ENCODE measurements around the gene ACSL5.
A peak's percentile ranks its signal among the peaks of the same experiment; 100 is the strongest.
"Not testable (repeated sequence)": the region's sequence is repeated elsewhere in the genome, so short reads cannot be mapped to it uniquely, and the experiment has no call there.

The ACSL5 gene

DNA sequence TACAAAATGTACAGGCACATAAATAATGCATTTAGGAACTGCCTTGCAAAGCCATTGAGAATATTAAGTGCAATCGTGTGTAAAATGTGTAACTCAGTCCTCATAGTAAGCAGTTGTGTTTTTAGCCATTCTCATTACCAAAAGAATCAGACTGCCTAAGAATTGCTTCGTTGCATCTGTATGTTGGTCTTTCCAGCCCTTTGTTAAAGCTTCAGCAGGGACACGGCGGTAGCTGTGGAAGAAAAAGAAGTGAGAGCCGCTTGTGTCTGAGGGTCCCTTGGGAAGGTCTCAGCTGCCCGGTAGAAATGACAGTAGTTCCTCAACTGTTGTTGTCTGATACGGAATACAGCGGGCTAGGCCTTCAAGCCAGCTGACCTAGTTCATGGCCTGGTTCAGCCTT lies 22.8 kb upstream of the ACSL5 start:
- DNase-seq = no peak

DNA sequence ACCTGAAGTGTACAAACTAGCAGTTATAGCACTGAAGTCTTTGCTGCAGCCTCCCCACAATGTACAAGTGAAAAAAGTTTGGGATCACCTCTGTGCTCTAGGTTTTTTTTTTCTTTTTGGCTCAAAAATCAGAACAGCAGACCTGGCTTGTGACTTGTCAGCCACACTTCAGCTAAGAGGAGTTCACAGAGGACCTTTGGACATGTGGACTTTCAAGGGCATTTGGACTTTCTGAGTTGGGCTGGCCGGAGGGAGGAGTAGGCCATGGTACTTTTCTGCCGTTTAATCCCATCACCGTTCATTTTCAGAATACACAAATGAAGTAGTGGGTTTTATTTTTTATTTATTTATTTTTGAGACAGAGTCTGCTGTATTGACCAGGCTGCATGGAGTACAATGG lies 21.9 kb upstream of the ACSL5 start:
- no peak for DNase-seq

DNA sequence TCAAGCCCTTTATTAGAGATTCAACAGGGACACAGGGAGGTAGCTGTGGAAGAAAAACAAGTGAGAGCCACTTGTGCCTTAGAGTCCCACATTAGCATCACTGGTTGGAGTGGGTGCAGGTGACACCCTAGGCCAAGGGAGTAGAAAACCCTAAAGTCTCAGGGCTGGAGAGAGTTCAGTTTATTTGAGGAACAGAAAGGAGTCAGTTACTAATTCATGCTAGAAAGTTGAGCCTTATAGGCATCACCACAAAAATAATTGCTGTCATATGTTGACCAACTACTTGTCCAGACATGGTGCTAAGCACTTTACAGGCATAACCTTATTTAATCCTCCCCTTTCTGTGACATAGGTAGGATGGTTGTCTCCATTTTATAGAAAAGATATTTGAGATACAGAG lies 20.9 kb upstream of the ACSL5 start:
- DNase-seq = no peak

DNA sequence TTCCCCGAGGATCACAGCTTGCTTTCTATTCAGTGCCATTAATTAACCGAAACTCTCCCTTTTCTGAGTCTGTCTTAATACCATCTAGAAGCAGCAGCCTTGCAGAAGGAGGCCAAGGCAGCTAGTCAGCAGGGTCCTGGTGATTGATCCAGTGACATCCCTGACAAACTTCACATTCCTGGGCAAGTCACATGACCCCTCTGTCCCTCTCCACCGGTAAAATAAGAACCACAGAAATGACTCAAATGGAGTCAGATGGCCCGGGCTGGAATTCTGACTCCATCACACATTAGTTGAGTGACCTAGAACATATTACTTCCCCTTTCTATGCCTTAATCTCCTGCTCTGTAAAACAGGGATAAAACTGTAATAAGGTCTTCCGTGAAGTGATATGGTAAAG lies 17.2 kb upstream of the ACSL5 start:
- DNase-seq = no peak

DNA sequence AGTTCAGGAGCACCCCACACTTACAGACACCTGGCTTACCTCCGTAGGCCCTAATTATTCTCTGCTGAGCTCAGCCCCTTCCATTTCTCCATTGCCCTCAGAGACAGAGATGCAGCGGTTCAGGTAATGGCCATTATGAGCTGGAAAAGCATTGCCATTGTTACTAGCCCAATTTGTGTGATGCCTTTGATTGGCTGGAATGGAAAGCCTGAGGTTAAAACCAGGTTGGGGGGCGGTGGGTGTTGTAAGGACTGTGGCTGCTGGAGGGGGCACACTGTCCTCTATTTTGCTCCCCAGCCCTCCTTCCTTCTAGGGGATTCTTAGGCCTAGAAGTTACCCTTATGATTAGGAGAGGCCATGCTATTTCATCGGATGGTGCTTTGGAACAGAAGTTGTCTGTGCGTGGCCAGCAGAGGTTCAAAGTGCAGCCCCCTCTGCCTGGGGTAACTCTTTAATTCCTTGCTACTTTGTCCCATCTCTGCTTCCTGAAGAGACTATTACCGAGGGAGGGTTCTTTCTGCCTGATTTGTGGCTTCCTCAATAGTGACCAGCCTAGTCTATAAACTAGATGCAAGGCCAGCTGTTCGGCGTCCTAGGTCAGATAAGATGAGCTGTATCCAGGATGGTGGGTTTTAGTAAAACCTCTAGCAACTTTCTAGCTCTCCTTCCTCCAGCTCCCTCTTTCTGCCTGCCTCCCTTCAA lies 14.2 kb upstream of the ACSL5 start:
- no peak for DNase-seq

DNA sequence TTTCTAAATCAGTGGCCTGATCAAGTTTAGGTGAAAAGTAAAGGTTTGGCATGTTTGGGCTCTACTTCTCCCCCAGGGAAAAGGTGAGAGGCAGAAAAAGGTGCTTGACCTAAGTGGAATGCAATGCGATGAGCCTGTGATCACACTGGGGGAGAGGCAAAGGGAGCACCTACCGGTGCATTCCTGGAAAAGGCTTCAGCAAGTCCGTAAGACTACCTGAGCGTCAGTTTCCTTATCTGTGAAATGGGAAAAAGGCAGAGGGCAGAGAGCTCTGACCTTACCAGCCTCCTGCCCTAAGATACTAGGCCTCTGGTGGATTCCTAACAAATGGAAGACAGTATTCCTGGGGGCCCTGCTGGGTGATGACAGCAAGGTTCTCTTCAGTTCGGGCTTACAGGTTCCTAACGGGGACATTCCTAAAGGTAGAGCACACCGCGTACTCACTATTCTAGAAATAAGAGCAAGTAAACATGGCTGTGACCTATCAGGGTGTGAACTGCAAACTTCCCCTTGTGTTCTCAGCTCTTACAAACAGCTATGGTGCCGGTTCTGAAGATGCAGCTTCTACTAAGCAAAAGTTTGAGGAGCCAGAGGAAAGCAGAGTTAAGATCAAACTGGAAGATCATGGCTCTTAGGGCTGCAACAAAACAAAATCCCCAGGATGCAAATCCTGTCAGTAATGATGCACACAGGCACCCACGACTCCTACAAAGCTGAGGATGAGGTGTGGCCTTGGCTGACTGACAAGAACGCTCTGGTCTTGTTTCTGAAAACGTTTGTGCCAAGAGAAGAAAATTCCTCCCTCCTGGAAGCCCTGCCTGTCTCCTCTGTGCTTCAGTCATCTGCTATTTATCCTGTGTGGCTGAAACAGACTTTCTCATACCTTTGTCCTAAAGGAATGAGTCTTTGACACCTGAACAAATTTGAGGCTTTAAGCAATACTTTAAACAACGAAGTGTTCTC lies 13.3 kb upstream of the ACSL5 start:
- no peak for DNase-seq

DNA sequence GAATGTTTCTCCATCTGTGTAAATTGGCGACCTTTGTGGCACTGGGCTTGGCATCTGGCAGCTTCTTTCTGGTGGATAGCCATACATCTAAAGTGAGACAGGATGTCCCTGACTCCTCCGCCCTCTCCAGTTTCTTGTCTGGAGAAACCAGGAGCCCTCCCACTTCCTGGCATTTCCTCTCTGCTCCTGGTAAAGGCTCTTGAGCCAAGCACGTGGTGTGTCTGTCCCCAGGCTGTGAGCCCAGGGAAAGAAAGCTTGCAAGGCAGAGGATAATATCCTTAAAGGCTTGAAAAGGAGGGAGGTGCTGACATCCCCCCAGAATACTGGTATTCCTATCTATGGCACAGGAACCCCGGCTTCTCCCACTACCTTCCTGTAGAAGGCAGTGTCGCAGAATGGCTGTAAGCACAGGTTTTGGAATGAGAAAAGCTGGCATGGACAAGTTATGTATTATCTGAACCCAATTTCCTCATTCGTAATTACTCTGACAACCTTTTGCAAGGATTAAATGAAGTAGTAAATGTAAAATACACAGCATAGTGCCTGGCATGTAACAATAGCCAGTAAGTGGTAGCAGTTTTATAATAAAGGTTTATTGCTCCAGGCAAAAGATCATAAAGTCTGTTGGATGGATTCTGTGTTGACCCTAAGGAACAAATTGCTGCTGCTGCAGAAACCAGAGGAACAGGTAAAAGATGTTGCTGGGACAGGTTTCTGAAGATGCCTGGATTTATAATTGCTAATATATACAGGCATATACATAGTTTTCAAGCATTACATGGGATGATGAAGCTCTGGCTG lies 11.8 kb upstream of the ACSL5 start:
- no peak for DNase-seq

DNA sequence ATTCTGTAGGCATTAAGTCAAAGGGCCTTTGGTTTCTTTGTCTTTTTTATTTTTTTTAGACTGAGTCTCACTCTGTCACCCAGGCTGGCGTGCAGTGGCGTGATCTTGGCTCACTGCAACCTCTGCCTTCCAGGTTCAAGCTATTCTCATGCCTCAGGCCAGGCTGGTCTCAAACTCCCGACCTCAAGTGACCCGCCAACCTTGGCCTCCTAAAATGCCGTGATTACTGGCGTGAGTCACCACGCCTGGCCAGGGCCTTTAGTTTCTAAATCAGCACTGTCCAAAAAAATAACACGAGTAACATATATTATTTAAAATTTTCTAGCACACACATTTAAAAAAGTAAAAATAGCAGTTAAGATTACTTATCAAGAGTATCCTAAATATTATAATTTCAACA lies 11.1 kb upstream of the ACSL5 start:
- DNase-seq = no peak

DNA sequence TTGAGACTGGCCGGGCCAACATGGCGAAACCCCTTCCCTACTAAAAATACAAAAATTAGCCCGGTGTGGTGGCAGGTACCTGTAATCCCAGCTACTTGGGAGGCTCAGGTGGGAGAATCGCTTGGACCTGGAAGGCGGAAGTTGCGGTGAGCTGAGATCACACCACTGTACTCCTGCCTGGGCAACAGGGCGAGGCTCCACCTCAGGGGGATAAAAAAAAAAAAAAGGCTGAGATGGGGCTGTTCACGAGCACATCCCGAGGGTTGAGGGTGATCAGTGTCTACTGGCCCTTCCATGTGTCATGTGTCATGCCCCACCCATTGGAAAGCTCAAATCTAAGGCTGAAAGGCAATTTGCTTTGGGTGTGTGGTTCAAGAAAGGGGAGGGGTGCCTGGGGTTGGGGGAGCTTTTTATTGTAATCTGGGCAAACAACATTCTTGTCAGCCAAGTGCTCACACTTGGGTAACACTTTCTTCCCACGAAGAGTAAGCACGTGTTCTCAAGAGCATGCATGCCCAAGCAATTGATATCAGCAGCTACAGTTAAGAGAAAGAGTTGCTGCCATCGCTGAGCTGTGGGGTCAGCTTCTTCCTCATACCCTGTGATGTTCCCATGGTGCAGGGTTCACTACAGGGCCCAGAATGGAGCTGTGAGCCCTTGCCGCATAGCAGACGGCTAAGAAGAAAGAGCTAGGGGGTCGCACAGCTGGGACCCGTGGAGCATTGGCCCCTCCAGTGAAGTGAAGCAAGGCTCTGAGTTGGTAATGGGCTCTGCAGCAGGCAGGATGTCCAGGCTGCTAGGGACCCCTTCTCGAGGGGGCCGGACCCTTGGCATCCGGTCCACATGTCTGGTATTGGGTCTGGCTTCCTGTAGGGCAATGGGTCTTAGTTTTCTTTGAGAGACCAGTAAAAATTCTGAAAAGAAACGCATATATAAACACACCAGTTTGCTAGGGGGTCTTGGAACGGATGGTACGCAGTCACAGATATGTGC lies 9.9 kb upstream of the ACSL5 start:
- DNase-seq = no peak

DNA sequence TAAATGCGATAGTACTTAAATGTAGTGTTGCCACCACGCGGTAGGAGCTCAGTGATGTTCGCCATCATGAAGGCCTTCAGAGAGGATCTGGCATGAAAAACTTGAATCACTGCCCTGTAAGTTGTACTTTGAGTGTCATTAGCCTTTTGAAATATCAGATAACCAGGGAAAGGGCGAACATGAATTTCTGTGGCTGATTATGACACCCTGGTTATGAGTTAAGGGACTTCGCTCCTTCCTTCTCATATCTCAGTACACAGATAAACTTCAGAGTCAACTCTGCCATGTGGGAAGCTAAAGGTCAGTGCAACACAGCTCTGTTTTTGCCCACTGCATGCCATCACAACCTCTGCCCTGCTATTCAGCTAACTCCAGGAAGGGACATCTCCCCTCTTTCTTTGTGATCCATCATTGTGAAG lies 8.9 kb upstream of the ACSL5 start:
- DNase-seq = no peak

DNA sequence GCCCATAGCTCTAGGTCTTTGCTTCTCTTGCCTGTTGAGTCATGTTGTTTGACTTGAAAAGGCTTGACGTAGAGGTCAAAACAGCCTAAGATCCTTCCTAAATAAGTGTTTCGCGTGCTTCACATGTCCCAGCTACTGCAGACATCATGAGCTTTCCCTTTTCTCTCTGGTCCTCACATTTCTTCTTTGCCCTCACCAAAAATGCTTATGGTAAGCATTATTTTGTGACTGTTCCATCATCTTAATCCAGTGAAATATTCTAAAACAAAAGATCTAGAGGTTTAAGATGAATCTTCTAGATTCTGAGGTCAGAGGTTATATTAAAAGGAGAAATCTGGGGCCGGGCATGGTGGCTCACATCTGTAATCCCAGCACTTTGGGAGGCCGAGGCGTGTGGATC lies 8.5 kb upstream of the ACSL5 start:
- no peak for DNase-seq

DNA sequence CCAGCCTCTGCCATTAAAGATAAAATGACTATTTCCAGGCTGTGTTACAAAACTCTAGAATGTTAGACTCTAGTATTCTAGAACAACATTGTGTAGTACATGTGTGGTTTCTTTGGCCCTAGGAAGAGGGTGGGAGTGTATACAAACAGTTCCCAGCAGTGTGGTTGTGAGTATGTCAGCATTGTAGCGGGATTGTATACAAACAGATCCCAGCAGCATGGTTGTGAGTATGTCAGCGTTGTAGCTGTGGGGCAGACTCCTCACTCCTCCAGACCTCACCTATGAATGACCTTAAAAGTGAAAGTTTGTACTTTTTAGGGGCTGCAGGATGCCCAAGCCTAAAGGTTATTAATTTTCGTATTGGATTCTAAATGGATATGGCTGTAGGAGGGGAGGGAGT lies 6.9 kb upstream of the ACSL5 start:
- no peak for DNase-seq

DNA sequence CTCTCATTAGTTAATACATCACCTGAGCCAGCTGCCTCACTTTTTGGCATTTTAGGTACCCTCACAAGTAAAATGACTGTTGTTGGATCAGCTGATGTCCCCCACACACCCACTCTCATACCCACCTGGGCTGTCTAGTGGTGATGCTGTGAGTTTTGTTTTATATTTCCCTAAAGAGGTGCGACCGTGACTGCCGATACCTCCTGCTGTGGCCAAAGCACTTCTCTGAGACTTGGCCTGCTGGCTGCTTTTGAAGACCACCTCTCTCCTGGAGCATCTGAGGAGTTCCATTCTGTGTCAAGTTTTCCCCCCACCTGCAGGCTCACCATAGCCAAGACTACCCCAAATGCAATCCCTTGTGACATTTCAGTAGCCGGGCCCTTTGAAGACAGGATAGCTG lies 6.4 kb upstream of the ACSL5 start:
- no peak for DNase-seq

DNA sequence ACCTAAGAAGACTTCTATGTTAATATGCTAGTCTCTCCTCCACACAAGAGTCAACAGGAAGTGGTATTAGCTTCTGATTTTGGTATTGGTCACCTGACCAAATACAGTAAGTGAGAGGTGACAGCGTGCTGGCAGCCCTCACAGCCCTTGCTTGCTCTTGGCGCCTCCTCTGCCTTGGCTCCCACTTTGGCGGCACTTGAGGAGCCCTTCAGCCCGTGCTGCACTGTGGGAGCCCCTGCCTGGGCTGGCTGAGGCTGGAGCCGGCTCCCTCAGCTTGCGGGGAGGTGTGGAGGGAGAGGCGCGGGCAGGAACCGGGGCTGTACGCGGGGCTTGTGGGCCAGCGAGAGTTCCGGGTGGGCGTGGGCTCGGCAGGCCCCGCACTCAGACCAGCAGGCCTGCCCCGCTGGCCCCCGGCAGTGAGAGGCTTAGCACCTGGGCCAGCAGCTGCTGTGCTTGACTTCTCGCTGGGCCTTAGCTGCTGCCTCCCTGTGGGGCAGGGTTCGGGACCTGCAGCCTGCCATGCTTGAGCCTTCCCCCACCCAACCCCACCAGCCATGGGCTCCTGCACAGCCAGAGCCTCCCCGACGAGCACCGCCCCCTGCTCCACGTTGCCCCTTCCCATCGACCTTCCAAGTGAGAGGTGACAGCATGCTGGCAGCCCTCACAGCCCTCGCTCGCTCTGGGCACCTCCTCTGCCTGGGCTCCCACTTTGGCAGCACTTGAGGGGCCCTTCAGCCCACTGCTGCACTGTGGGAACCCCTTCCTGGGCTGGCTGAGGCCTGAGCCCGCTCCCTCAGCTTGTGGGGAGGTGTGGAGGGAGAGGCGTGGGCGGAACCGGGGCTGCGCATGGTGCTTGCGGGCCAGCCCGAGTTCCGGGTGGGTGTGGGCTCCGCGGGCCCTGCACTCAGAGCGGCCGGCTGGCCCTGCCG lies 4.2 kb upstream of the ACSL5 start:
- no peak for DNase-seq

DNA sequence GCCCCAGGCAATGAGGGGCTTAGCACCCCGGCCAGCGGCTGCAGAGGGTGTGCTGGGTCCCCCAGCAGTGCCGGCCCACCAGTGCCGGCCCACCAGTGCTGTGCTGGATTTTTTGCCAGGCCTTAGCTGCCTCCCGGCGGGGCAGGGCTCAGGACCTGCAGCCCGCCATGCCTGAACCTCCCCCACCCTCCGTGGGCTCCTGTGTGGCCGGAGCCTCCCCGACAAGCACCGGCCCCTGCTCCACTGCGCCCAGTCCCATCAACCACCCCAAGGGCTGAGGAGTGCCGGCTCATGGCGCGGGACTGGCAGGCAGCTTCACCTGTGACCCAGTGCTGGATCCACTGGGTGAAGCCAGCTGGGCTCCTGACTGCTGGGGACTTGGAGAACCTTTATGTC lies 3.5 kb upstream of the ACSL5 start:
- no peak for DNase-seq

DNA sequence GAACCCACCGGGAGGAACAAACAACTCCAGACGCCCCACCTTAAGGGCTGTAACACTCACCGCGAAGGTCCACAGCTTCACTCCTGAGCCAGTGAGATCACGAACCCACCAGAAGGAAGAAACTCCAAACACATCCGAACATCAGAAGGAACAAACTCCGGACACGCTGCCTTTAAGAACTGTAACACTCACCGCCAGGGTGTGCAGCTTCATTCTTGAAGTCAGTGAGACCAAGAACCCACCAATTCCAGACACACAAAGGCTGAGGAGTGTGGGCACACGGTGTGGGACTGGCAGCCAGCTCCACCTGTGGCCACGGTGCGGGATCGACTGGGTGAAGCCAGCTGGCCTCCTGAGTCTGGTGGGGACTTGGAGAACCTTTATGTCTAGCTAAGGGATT lies 2.6 kb upstream of the ACSL5 start:
- DNase-seq = not testable (repeated sequence)

DNA sequence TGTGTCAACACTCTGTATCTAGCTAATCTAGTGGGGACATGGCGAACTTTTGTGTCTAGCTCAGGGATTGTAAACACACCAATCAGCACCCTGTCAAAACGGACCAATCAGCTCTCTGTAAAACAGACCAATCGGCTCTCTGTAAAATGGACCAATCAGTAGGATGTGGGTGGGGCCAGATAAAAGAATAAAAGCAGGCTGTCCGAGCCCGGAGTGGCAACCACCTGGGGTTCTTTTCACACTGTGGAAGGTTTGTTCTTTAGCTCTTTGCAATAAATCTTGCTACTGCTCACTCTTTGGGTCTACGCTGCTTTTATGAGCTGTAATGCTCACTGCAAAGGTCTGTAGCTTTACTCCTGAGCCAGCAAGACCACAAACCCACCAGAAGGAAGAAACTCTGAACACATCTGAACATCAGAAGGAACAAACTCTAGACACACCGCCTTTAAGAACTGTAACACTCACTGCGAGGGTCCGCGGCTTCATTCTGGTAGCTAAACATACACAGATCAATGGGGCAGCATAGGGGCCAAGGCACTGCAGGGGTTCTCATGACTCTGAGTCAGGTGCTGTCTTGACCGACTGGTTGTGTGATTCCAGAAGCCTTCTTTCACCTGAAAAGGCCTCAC lies 1.6 kb upstream of the ACSL5 start:
- DNase-seq = not testable (repeated sequence)

DNA sequence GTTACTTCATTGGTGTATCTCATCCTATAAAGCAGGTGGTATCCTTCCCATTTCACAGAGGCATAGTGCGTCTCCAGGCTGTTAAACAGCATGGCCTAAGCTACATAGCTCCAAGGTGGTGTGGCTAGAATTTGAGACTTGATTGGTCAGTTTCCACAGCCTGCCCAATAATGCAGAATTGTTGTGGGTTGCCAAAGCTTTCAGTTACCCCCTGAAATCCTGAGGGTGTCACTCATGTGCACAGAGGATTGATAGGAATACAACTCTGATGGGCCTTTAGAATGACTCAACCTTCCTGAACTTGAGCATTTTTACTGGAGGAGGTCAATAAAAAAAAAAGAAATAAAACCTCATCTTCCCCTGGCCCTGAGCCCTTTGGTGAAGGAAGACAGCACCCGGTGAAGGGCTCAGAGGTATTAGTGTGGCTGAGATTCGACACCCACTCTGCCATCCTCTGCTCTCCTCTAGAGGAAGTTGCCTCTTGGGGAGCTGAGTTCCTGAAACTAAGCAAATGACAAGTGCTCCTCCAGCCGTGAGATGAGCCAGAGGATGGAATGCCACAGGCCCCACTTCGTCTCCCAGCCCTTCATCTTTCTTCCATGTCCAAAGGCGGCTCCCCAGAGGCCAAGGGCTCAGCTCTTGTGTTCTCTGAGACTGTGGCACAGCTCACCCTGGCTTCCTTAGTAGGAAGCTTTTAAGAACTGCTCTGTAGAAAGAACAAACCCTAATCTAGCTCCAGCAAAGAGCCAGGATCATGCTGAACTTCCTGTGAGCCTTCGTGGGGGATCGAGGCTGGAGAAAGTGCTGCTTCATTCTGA lies 1.0 kb downstream of the ACSL5 start:
- DNase-seq = no peak

DNA sequence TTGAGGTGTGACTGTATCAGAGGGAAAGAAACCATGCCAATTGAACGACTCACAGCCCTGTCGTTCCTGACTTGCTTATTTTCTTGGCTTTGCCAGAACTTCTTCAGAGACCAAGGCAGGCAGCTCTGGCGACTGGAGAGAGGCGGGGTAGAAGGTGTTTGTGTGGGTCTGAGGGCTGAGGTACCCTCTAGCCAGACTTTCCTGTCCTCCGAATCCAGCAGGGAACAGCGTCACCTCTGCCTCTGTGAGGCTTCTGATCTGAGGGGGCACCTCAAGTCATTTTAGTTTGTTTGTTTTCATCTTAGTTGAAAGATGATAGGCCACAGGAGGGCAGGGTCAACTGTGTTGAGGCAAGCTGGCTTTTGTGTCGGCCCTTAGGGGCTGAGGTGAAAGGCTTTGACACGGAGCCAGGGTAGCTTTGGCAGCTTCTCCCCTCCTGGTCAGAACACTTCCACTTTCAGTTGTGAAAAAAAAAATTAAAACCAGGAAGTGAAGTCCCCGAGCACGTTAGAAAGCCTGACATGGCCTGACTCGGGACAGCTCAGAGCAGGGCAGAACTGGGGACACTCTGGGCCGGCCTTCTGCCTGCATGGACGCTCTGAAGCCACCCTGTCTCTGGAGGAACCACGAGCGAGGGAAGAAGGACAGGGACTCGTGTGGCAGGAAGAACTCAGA lies 1.9 kb downstream of the ACSL5 start:
- peak; percentile 7 for DNase-seq

Data from effector CD8-positive, alpha-beta T cell (primary cell).